IMR-90 (cell line): Measurements from ENCODE around the gene GPX5. TPM values are rescaled to one million over a fixed set of nuclear protein-coding genes. Genes with fewer than 3 reads are reported as not detected.

Experiments
- ATAC-seq: fragments of 200-7000 bp; cut with Tn5 transposase; 2 replicates; pipeline ENCODE4 v1.9.1; 2020; ENCODE audit warnings: low read depth, mild to moderate bottlenecking, moderate library complexity
- BruUV-seq: library from RNA; stranded (reverse); fragments of 400-500 nt; replicated peaks from 2 replicates; lab custom pipeline; 2021; lab: Mats Ljungman, UMichigan
- CTCF ChIA-PET: fragments of 300-600 bp; formaldehyde crosslinking; extraction: SDS; loops from one replicate; lab custom pipeline; 2021; ENCODE audit warnings: antibody characterized with exemption; lab: Yijun Ruan, JAX
- POLR2A ChIA-PET: fragments of 300-600 bp; sonication (Branson Sonifier 250); formaldehyde crosslinking; loops from one replicate; lab custom pipeline; 2022; ENCODE audit warnings: antibody characterized with exemption; ENCODE audit not compliant: unreplicated experiment; lab: Charles Lee
- DNase-seq: peaks from one replicate; pipeline ENCODE4 v3.0.0; 2013
- H2AFZ ChIP-seq: replicated peaks from 2 replicates; pipeline ENCODE3; 2013; ENCODE audit warnings: low read length, mild to moderate bottlenecking; ENCODE audit not compliant: poor library complexity
- H2AK5ac ChIP-seq: 2 replicates; pipeline ENCODE4 v1.6.1; 2013; ENCODE audit warnings: low read depth, low read length, inconsistent platforms
- H2AK9ac ChIP-seq: replicated peaks from 2 replicates; pipeline ENCODE3; 2013; ENCODE audit warnings: mild to moderate bottlenecking, low read depth, low read length, moderate library complexity; ENCODE audit not compliant: poor library complexity
- H2BK120ac ChIP-seq: 2 replicates; pipeline ENCODE4 v1.6.1; 2013; ENCODE audit warnings: low read depth, low read length, inconsistent platforms
- H2BK15ac ChIP-seq: 3 replicates; pipeline ENCODE4 v1.6.1; 2013; ENCODE audit warnings: low read depth, low read length, inconsistent platforms
- H2BK20ac ChIP-seq: 2 replicates; pipeline ENCODE4 v1.6.1; 2013; ENCODE audit warnings: low read depth, mild to moderate bottlenecking, inconsistent platforms, low read length, moderate library complexity
- H2BK5ac ChIP-seq: 2 replicates; pipeline ENCODE4 v1.6.1; 2013; ENCODE audit warnings: mild to moderate bottlenecking, low read depth, low read length, inconsistent platforms; ENCODE audit not compliant: poor library complexity, severe bottlenecking
- H3K14ac ChIP-seq: replicated peaks from 2 replicates; pipeline ENCODE4 v1.6.1; 2013; ENCODE audit warnings: low read depth, low read length, inconsistent platforms
- H3K18ac ChIP-seq: 2 replicates; pipeline ENCODE4 v1.6.1; 2013; ENCODE audit warnings: low read depth, low read length, control low read depth
- H3K23ac ChIP-seq: 2 replicates; pipeline ENCODE4 v1.6.1; 2013; ENCODE audit warnings: low read depth, low read length, inconsistent platforms
- H3K27ac ChIP-seq: 2 replicates; pipeline ENCODE4 v1.5.1; 2013; ENCODE audit warnings: mild to moderate bottlenecking, control low read depth, low read length; ENCODE audit not compliant: insufficient read depth
- H3K27me3 ChIP-seq: 2 replicates; pipeline ENCODE4 v1.6.1; 2013; ENCODE audit warnings: low read length; ENCODE audit not compliant: control insufficient read depth, insufficient read depth
- H3K36me3 ChIP-seq: 2 replicates; pipeline ENCODE4 v1.6.1; 2013; ENCODE audit warnings: low read length, mixed read lengths; ENCODE audit not compliant: control insufficient read depth, insufficient read depth
- H3K4ac ChIP-seq: 2 replicates; pipeline ENCODE4 v1.6.1; 2013; ENCODE audit warnings: low read depth, low read length, inconsistent platforms
- H3K4me1 ChIP-seq: 2 replicates; pipeline ENCODE4 v1.6.1; 2013; ENCODE audit warnings: low read length, mixed read lengths; ENCODE audit not compliant: control insufficient read depth, insufficient read depth
- H3K4me2 ChIP-seq: 2 replicates; pipeline ENCODE4 v1.6.1; 2013; ENCODE audit warnings: low read depth, mild to moderate bottlenecking, control low read depth, low read length, moderate library complexity
- H3K4me3 ChIP-seq: 2 replicates; pipeline ENCODE4 v1.5.1; 2013; ENCODE audit warnings: low read depth, mild to moderate bottlenecking, control low read depth, low read length, moderate library complexity; ENCODE audit not compliant: insufficient read depth
- H3K56ac ChIP-seq: 2 replicates; pipeline ENCODE4 v1.6.1; 2013; ENCODE audit warnings: low read length, inconsistent platforms; ENCODE audit not compliant: insufficient read depth; ENCODE audit errors: extremely low read depth
- H3K79me1 ChIP-seq, 2 experiments: 2 replicates each; pipeline ENCODE4 v1.6.1; 2013; ENCODE audit warnings: low read length in 2 of 2, inconsistent platforms in 1 of 2, low read depth in 1 of 2
- H3K9ac ChIP-seq: 2 replicates; pipeline ENCODE4 v1.6.1; 2013; ENCODE audit warnings: low read depth, low read length, control low read depth
- H3K9me1 ChIP-seq: 2 replicates; pipeline ENCODE4 v1.6.1; 2013; ENCODE audit warnings: low read length, inconsistent platforms; ENCODE audit not compliant: insufficient read depth
- H3K9me3 ChIP-seq: 2 replicates; pipeline ENCODE4 v1.6.1; 2013; ENCODE audit warnings: low read length; ENCODE audit not compliant: control insufficient read depth, insufficient read depth
- H4K20me1 ChIP-seq: 2 replicates; pipeline ENCODE4 v1.6.1; 2013; ENCODE audit warnings: low read length, inconsistent platforms; ENCODE audit not compliant: insufficient read depth
- H4K5ac ChIP-seq: 2 replicates; pipeline ENCODE4 v1.6.1; 2013; ENCODE audit warnings: mild to moderate bottlenecking, low read depth, low read length, control low read depth
- H4K8ac ChIP-seq, 2 experiments: 2 replicates each; pipeline ENCODE4 v1.6.1; 2013; ENCODE audit warnings: low read depth in 2 of 2, low read length in 2 of 2, control low read depth in 1 of 2, inconsistent platforms in 1 of 2
- H4K91ac ChIP-seq: 2 replicates; pipeline ENCODE4 v1.6.1; 2013; ENCODE audit warnings: low read depth, low read length, inconsistent platforms; ENCODE audit not compliant: insufficient read depth
- BHLHE40 ChIP-seq: fragments of 150-350 bp; IDR thresholded peaks from 2 replicates; pipeline ENCODE4 v1.6.1; 2016; ENCODE audit warnings: mild to moderate bottlenecking, low read depth, low read length
- CEBPB ChIP-seq: IDR thresholded peaks from 2 replicates; pipeline ENCODE4 v1.6.1; 2012; ENCODE audit warnings: low read depth, low read length, improper control_type of control experiment
- CHD1 ChIP-seq: IDR thresholded peaks from 2 replicates; pipeline ENCODE4 v1.6.1; 2012; ENCODE audit warnings: low read depth, low read length, improper control_type of control experiment
- CTCF ChIP-seq: conservative IDR thresholded peaks from 2 replicates; pipeline ENCODE4 v1.5.1; 2012; ENCODE audit warnings: mild to moderate bottlenecking, low read depth, low read length, improper control_type of control experiment
- FOS ChIP-seq: fragments of 150-350 bp; IDR thresholded peaks from 2 replicates; pipeline ENCODE4 v1.6.1; 2016; ENCODE audit warnings: low read depth, low read length
- MAFK ChIP-seq: IDR thresholded peaks from 2 replicates; pipeline ENCODE4 v1.6.1; 2012; ENCODE audit warnings: low read depth, low read length, improper control_type of control experiment
- MAZ ChIP-seq: IDR thresholded peaks from 2 replicates; pipeline ENCODE4 v1.6.1; 2012; ENCODE audit warnings: low read depth, mild to moderate bottlenecking, low read length, improper control_type of control experiment, moderate library complexity, borderline replicate concordance
- MXI1 ChIP-seq: IDR thresholded peaks from 2 replicates; pipeline ENCODE4 v1.6.1; 2012; ENCODE audit warnings: low read depth, mild to moderate bottlenecking, low read length, moderate library complexity, borderline replicate concordance
- NFE2L2 ChIP-seq: fragments of 150-350 bp; IDR thresholded peaks from 2 replicates; pipeline ENCODE4 v1.6.1; 2016; ENCODE audit warnings: low read depth, mild to moderate bottlenecking, low read length
- POLR2A ChIP-seq: IDR thresholded peaks from 2 replicates; pipeline ENCODE4 v1.6.1; 2012; ENCODE audit warnings: mild to moderate bottlenecking, low read depth, low read length
- RAD21 ChIP-seq: IDR thresholded peaks from 2 replicates; pipeline ENCODE4 v1.6.1; 2012; ENCODE audit warnings: low read length, improper control_type of control experiment
- RCOR1 ChIP-seq: IDR thresholded peaks from 2 replicates; pipeline ENCODE4 v1.6.1; 2012; ENCODE audit warnings: mild to moderate bottlenecking, low read length, improper control_type of control experiment; ENCODE audit not compliant: insufficient replicate concordance
- RFX5 ChIP-seq: IDR thresholded peaks from 2 replicates; pipeline ENCODE4 v1.8.0; 2012; ENCODE audit warnings: low read depth, mild to moderate bottlenecking, low read length, moderate library complexity
- SMC3 ChIP-seq: fragments of 150-350 bp; IDR thresholded peaks from 2 replicates; pipeline ENCODE4 v1.6.1; 2016; ENCODE audit warnings: low read depth, mild to moderate bottlenecking, antibody characterized with exemption, low read length, moderate library complexity
- WGBS, 2 experiments: methylation state at CpG; one replicate each; pipeline versions ENCODE4 v1.1.5 to v1.1.7; 2013; ENCODE audit warnings: missing lambda C conversion rate in 2 of 2; ENCODE audit not compliant: insufficient read length in 1 of 2; ENCODE audit errors: extremely low coverage in 2 of 2; 5-methylcytosine and 5-hydroxymethylcytosine counted together
- dilution Hi-C: fragments of 300-500 bp; cut with HindIII; formaldehyde crosslinking; loops from one replicate; pipeline ENCODE4 v1.14.3; 2018; ENCODE audit warnings: low sequenced_read_pairs; ENCODE audit not compliant: unreplicated experiment
- in situ Hi-C: fragments of 300-500 bp; cut with MboI; formaldehyde crosslinking; loops from 3 replicates; pipeline ENCODE4 v1.14.3; 2019; ENCODE audit warnings: low sequenced_read_pairs, inconsistent platforms, mixed read lengths
- intact Hi-C: fragments of 100-400 bp; cut with micrococcal nuclease; formaldehyde crosslinking; loops from 2 replicates; pipeline ENCODE4 v1.10.0; 2022
- polyA plus RNA-seq, 3 experiments: library from polyadenylated mRNA; depleted of rRNA; stranded (reverse); fragments of >200 nt; gene quantifications; 2 replicates each; pipeline ENCODE4 v1.2.3, GENCODE V29; 2012; ENCODE audit warnings: low replicate concordance in 1 of 3
- total RNA-seq: library from RNA; depleted of rRNA; stranded (reverse); fragments of >200 nt; gene quantifications from 2 replicates; pipeline ENCODE4 v1.2.3, GENCODE V29; 2012
- TF ChIP-seq, protein P1 (sequence below): fragments of 150-350 bp; IDR thresholded peaks from 2 replicates; pipeline ENCODE4 v1.6.1; 2016; ENCODE audit warnings: low read depth, mild to moderate bottlenecking, low read length, moderate library complexity, borderline replicate concordance
- TF ChIP-seq, protein P2 (sequence below): fragments of 150-350 bp; IDR thresholded peaks from 2 replicates; pipeline ENCODE4 v1.6.1; 2017; ENCODE audit warnings: mild to moderate bottlenecking, antibody characterized with exemption, low read length, low read depth

GPX5 gene
- total and polyA plus RNA-seq, 2 of the 4 experiments (the other 2 are of a cell fraction): not detected

DNA sequence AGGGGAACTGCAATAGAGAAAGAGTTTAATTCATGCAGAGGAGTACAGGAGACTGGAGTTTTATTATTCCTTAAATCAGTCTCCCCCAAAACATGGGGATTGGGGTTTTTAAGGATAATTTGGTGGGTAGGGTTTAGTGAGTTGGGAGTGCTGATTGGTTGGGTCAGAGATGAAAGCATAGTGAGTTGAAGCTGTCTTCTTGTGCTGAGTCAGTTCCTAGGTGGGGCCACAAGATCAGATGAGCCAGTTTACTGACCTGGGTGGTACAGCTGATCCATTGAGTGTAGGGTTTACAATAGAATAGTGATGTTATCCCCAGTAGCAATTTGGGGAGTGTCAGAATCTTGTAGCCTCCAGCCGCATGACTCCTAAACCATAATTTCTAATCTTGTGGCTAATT is 39.1 kb upstream of the GPX5 start:
- TF ChIP-seq POLR2A (no peak), BHLHE40 (no peak), CTCF (no peak), CHD1 (no peak), RAD21 (no peak), MAFK (no peak), SMC3 (no peak), MXI1 (no peak), RCOR1 (no peak), CEBPB (no peak), FOS (no peak), MAZ (no peak), RFX5 (no peak), NFE2L2 (no peak)
- TF ChIP-seq, protein P1, sequence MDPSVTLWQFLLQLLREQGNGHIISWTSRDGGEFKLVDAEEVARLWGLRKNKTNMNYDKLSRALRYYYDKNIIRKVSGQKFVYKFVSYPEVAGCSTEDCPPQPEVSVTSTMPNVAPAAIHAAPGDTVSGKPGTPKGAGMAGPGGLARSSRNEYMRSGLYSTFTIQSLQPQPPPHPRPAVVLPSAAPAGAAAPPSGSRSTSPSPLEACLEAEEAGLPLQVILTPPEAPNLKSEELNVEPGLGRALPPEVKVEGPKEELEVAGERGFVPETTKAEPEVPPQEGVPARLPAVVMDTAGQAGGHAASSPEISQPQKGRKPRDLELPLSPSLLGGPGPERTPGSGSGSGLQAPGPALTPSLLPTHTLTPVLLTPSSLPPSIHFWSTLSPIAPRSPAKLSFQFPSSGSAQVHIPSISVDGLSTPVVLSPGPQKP: no peak
- TF ChIP-seq, protein P2, sequence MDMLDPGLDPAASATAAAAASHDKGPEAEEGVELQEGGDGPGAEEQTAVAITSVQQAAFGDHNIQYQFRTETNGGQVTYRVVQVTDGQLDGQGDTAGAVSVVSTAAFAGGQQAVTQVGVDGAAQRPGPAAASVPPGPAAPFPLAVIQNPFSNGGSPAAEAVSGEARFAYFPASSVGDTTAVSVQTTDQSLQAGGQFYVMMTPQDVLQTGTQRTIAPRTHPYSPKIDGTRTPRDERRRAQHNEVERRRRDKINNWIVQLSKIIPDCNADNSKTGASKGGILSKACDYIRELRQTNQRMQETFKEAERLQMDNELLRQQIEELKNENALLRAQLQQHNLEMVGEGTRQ: no peak
- in situ Hi-C loops (no loop called here), intact Hi-C loops (loop anchor here (5.0 kb wide), 2 partner anchors 161 to 1009 kb away; no protein-coding TSS in a partner anchor), dilution Hi-C loops (no loop called here)
- H4K20me1 ChIP-seq: no peaks in the 10 kb centered on the region
- H3K18ac ChIP-seq: no peak overlapping the region
- peaks cover 2% of the 10 kb centered on the region; the same call in 1 of the 2 replicates for H3K27me3 ChIP-seq
- no peak overlapping the region for H3K27ac ChIP-seq
- H3K36me3 ChIP-seq: no peaks in the 10 kb centered on the region
- H3K4me3 ChIP-seq: no peak overlapping the region
- no peak overlapping the region for H3K23ac ChIP-seq
- no TSS peak for BruUV-seq
- WGBS, 2 experiments: no CpG with 5 or more reads among the region's 1 CpG
- H3K14ac ChIP-seq: no peak overlapping the region
- H3K4me2 ChIP-seq: no peak overlapping the region
- H3K4me1 ChIP-seq: no peaks in the 10 kb centered on the region
- H4K5ac ChIP-seq: no peak overlapping the region
- POLR2A ChIA-PET: no interaction called here
- H2BK15ac ChIP-seq: no peak overlapping the region
- no peak overlapping the region for H3K56ac ChIP-seq
- H3K4ac ChIP-seq: no peak overlapping the region
- no peaks in the 10 kb centered on the region for H3K79me1 ChIP-seq
- ATAC-seq (no peak), DNase-seq (no peak)
- H2AK5ac ChIP-seq: no peak overlapping the region
- H2AK9ac ChIP-seq: no peak overlapping the region
- H2BK120ac ChIP-seq: no peak overlapping the region
- H4K91ac ChIP-seq: no peak overlapping the region
- H3K9ac ChIP-seq: no peak overlapping the region
- no peak overlapping the region for H2BK5ac ChIP-seq
- H3K9me1 ChIP-seq: no peaks in the 10 kb centered on the region
- H2BK20ac ChIP-seq: no peak overlapping the region
- CTCF ChIA-PET: no interaction called here
- H3K9me3 ChIP-seq: no peaks in the 10 kb centered on the region
- H4K8ac ChIP-seq: no peak overlapping the region
- no peak overlapping the region for H2AFZ ChIP-seq
